ENCODE measurements around the gene USP46. TPM values are rescaled to one million over a fixed set of nuclear protein-coding genes. Genes with fewer than 3 reads are reported as not detected.

USP46 gene
- total RNA-seq, 1 donor from 2014 or later = 12.3 TPM

GRCh38 chr4:52612341-52612740 is 46.8 kb downstream of the USP46 start:
- Histone ChIP-seq H3K36me3 (peaks cover 12% of the 10 kb centered on the region), H3K4me1 (no peaks in the 10 kb centered on the region), H3K27me3 (ENCODE audit: low read depth) (no peaks in the 10 kb centered on the region), H3K9me3 (no peaks in the 10 kb centered on the region), H3K4me3 (no peak overlapping the region), H3K27ac (no peak overlapping the region)
- no peak for ATAC-seq
- TF ChIP-seq CTCF (IDR thresholded peaks at IDR 0.05) = no peak
- intact Hi-C loops (cut with DNase I) = no loop called here
- no peak for DNase-seq

DNA sequence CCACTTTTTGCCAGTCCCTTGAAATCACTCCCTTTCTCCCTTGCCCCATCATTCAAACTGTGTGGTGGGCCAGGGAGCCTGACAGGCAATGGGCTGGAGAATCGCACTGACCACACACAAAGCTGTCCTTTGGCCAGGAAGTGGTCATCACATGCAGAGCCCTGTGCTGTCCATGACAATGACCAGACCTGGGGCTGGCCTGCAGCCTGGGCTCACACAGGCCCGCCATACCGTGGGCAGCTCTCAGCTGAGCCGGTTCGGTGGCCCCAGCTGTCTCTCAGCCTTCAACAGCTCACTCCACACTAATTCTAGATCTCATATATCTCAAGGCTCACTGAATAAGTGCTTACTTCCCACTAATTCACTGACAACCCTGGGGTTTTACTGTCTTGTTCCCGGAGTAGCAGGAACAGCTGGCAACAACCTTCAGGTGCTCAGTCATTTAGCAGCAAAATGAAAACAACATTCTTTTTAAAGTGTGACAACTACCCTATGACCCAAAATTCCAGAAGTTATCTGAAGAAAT is 48.0 kb downstream of the USP46 start:
- Histone ChIP-seq H3K27me3 (ENCODE audit: low read depth) (no peaks in the 10 kb centered on the region), H3K4me1 (no peaks in the 10 kb centered on the region), H3K9me3 (no peaks in the 10 kb centered on the region), H3K4me3 (no peak overlapping the region), H3K27ac (no peak overlapping the region), H3K36me3 (peaks cover 15% of the 10 kb centered on the region)
- no peak for TF ChIP-seq CTCF (IDR thresholded peaks at IDR 0.05)
- ATAC-seq (no peak), DNase-seq (no peak)
- intact Hi-C loops (cut with DNase I) = no loop called here

DNA sequence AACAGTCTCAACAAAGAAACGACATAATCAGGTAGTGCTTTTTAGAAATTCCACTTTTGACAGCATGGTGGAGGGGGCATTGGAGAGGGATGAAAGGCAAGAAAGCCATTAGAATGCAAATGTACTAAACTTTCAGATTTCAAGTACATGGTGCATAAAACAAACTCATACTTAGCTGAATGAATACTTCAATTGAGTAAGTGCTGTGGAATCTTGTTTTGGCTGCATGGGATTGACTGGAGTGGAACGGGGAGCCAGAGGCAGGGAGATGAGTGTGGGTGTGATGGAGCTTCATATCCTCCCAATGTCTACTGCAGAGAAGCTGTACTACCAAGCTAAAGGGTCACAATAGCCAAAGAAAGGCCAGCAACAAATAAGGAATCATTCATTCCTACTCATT is 52.4 kb downstream of the USP46 start:
- DNase-seq (no peak), ATAC-seq (no peak)
- peaks cover 42% of the 10 kb centered on the region for H3K36me3 ChIP-seq
- no peaks in the 10 kb centered on the region for H3K27me3 ChIP-seq (ENCODE audit: low read depth)
- no peak overlapping the region for H3K4me3 ChIP-seq
- H3K4me1 ChIP-seq = no peaks in the 10 kb centered on the region
- intact Hi-C loops (cut with DNase I) = no loop called here
- H3K9me3 ChIP-seq = no peaks in the 10 kb centered on the region
- no peak overlapping the region for H3K27ac ChIP-seq
- TF ChIP-seq CTCF (IDR thresholded peaks at IDR 0.05) = no peak

DNA sequence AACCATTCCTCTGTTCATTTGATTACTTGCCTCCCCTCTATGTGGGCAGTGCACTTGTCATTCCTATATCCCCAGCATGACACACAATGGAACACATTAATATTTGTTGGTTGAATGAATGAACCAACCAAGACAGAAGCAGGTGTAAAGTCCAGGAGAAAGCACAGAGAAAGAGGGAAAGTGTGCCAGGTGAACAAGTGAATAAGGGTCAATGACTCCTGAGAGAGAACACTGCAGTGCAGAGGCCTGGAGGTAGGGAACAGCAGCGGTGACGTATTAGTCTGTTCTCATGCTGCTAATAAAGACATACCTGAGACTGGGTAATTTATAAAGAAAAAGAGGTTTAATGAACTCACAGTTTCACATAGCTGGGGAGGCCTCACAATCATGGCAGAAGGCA is 53.1 kb downstream of the USP46 start:
- no peak for ATAC-seq
- Histone ChIP-seq H3K9me3 (no peaks in the 10 kb centered on the region), H3K4me3 (no peak overlapping the region), H3K36me3 (peaks cover 45% of the 10 kb centered on the region), H3K27ac (no peak overlapping the region), H3K27me3 (ENCODE audit: low read depth) (no peaks in the 10 kb centered on the region), H3K4me1 (no peaks in the 10 kb centered on the region)
- intact Hi-C loops (cut with DNase I) = no loop called here
- no peak for DNase-seq
- no peak for TF ChIP-seq CTCF (IDR thresholded peaks at IDR 0.05)

GRCh38 chr4:52604215-52604614 is 54.9 kb downstream of the USP46 start:
- H3K4me1 ChIP-seq = no peaks in the 10 kb centered on the region
- no peak for DNase-seq
- peaks cover 36% of the 10 kb centered on the region for H3K36me3 ChIP-seq
- H3K4me3 ChIP-seq = no peak overlapping the region
- intact Hi-C loops (cut with DNase I) = no loop called here
- no peaks in the 10 kb centered on the region for H3K9me3 ChIP-seq
- no peak for TF ChIP-seq CTCF (IDR thresholded peaks at IDR 0.05)
- ATAC-seq = no peak
- no peaks in the 10 kb centered on the region for H3K27me3 ChIP-seq (ENCODE audit: low read depth)
- no peak overlapping the region for H3K27ac ChIP-seq

DNA sequence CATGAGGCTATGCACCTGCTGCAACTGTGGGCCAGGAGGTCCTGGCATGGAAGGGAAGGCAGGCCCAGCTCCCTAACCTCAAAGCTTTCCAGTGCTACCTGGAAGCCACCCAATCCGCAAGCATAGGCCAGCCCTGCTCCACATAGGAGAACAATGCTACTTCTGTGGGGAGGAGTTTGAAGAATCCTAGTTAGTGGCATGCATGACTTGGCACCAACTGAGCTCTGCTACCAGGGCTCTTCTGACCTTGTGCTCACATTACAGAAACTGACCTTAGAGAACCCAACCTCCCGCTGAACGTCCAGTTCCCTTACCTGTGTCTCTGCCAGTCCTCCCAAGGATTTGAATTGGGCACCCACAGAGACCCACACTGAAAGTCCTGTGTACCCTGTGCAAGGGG is 58.8 kb downstream of the USP46 start:
- ATAC-seq (no peak), DNase-seq (no peak)
- intact Hi-C loops (cut with DNase I) = no loop called here
- H3K27me3 ChIP-seq (ENCODE audit: low read depth) = no peaks in the 10 kb centered on the region
- no peaks in the 10 kb centered on the region for H3K4me1 ChIP-seq
- no peak for TF ChIP-seq CTCF (IDR thresholded peaks at IDR 0.05)
- peaks cover 51% of the 10 kb centered on the region for H3K36me3 ChIP-seq
- H3K9me3 ChIP-seq = no peaks in the 10 kb centered on the region
- H3K27ac ChIP-seq = no peak overlapping the region
- H3K4me3 ChIP-seq = no peak overlapping the region
